ENCODE results near the gene INSIG2. TPM values are rescaled to one million over a fixed set of nuclear protein-coding genes. Genes with fewer than 3 reads are reported as not detected.

Gene INSIG2
- total and polyA plus RNA-seq, 9 of the 15 experiments (the other 6 are each of a cell fraction or from before 2014, with no cell fraction given), result 1.5 to 34.2 (median 6.4) TPM

DNA sequence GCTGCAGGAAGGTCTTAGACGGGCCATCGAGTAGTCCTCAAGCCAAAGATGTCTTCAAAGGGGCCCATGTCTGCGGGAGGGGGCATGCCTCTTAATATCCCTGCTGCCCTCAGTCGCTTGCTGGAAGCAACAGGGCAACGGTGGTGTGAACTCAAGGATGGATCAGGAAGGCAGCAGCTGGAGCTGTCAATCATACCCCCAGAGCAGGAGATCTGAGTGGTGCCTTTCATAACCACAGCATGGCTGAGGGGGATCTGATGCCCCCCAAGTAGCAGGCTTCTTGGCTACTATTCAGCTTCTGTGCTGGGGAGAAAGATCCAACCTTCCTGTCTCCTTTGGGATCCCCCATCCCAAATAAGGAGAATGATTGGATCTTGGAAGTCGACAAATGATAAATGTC, 46.4 kb downstream of the INSIG2 start:
- no peak for FAIRE-seq
- no peak for DNase-seq (ENCODE audit: extremely low read depth in 1 of 4, low spot score in 3 of 4)
- TF ChIP-seq, protein P1, sequence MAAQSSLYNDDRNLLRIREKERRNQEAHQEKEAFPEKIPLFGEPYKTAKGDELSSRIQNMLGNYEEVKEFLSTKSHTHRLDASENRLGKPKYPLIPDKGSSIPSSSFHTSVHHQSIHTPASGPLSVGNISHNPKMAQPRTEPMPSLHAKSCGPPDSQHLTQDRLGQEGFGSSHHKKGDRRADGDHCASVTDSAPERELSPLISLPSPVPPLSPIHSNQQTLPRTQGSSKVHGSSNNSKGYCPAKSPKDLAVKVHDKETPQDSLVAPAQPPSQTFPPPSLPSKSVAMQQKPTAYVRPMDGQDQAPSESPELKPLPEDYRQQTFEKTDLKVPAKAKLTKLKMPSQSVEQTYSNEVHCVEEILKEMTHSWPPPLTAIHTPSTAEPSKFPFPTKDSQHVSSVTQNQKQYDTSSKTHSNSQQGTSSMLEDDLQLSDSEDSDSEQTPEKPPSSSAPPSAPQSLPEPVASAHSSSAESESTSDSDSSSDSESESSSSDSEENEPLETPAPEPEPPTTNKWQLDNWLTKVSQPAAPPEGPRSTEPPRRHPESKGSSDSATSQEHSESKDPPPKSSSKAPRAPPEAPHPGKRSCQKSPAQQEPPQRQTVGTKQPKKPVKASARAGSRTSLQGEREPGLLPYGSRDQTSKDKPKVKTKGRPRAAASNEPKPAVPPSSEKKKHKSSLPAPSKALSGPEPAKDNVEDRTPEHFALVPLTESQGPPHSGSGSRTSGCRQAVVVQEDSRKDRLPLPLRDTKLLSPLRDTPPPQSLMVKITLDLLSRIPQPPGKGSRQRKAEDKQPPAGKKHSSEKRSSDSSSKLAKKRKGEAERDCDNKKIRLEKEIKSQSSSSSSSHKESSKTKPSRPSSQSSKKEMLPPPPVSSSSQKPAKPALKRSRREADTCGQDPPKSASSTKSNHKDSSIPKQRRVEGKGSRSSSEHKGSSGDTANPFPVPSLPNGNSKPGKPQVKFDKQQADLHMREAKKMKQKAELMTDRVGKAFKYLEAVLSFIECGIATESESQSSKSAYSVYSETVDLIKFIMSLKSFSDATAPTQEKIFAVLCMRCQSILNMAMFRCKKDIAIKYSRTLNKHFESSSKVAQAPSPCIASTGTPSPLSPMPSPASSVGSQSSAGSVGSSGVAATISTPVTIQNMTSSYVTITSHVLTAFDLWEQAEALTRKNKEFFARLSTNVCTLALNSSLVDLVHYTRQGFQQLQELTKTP (IDR thresholded peaks at IDR 0.05; ENCODE audit: low read depth in 1 of 2, partially characterized antibody in 2 of 2), result no peak
- no peaks in the 10 kb centered on the region for H3K4me1 ChIP-seq (replicated peaks in 1 of 2; ENCODE audit: control insufficient read depth in 2 of 2, insufficient read depth in 2 of 2, low read length in 2 of 2)
- ATAC-seq, result no peak
- H2AFZ ChIP-seq (ENCODE audit: low read depth, low read length), result no peak overlapping the region
- H3K4me3 ChIP-seq, result no peak overlapping the region
- H3K9me1 ChIP-seq (ENCODE audit: control insufficient read depth, insufficient read depth, low read length), result no peaks in the 10 kb centered on the region
- POLR2A ChIA-PET, result no interaction called here
- intact Hi-C loops (cut with micrococcal nuclease), result no loop called here
- no peaks in the 10 kb centered on the region for H3K9me3 ChIP-seq (replicated peaks; ENCODE audit: control insufficient read depth, insufficient read depth, low read depth, low read length)
- no peaks in the 10 kb centered on the region for H3K79me2 ChIP-seq (ENCODE audit: control insufficient read depth, insufficient read depth, low read length)
- no peak overlapping the region for H3K27ac ChIP-seq (ENCODE audit: extremely low read depth, low read depth, low read length)
- no TSS peak for BruUV-seq (replicated peaks)
- CTCF ChIA-PET (ENCODE audit: low intra/inter-chr PET ratio), result no interaction called here
- H4K20me1 ChIP-seq (replicated peaks; ENCODE audit: control insufficient read depth, insufficient read depth, low read length), result no peaks in the 10 kb centered on the region
- H3K4me2 ChIP-seq (ENCODE audit: insufficient read depth, low read length), result no peak overlapping the region
- in situ Hi-C loops (cut with MboI), result no loop called here
- no peak overlapping the region for H3K9ac ChIP-seq (ENCODE audit: insufficient read depth in 1 of 2, low read depth in 2 of 2, low read length in 2 of 2)
- H3K36me3 ChIP-seq (ENCODE audit: control insufficient read depth, insufficient read depth, low read length), result no peaks in the 10 kb centered on the region
- WGBS (ENCODE audit: insufficient coverage, low coverage, missing lambda C conversion rate), result 0% methylated on average over 6 of the region's 6 CpGs
- no peaks in the 10 kb centered on the region for H3K27me3 ChIP-seq (ENCODE audit: control insufficient read depth in 2 of 2, insufficient read depth in 2 of 2, low read length in 2 of 2)
